ENCODE measurements around the gene CALML5. TPM values are rescaled to one million over a fixed set of nuclear protein-coding genes. Genes with fewer than 3 reads are reported as not detected.

CALML5 gene
- total RNA-seq, 1 experiment from 2014 or later: not detected

GRCh38 chr10:5500910-5501309 is 1.5 kb upstream of the CALML5 start:
- ATAC-seq (no peak), DNase-seq (ENCODE audit: low read depth, low spot score) (no peak)
- no peaks in the 10 kb centered on the region for H3K36me3 ChIP-seq (ENCODE audit: control insufficient read depth, insufficient read depth, low read length)
- no peak for TF ChIP-seq SIN3A (IDR thresholded peaks at IDR 0.05; ENCODE audit: borderline replicate concordance, insufficient read depth, low read depth, low read length)
- TF ChIP-seq TCF7L2 (IDR thresholded peaks at IDR 0.05; ENCODE audit: low read depth, low read length): no peak
- no peak for TF ChIP-seq POLR2AphosphoS5 (IDR thresholded peaks at IDR 0.05; ENCODE audit: low read depth, low read length)
- TF ChIP-seq REST (IDR thresholded peaks at IDR 0.05; ENCODE audit: insufficient read depth in 1 of 2, low read depth in 2 of 2, low read length in 1 of 2): no peak
- no peak for TF ChIP-seq CTCF (IDR thresholded peaks at IDR 0.05)
- POLR2A ChIA-PET: no interaction called here
- H3K9me3 ChIP-seq (ENCODE audit: control insufficient read depth, insufficient read depth, low read depth, low read length): no peaks in the 10 kb centered on the region
- intact Hi-C loops (cut with micrococcal nuclease; ENCODE audit: unreplicated experiment) (no loop called here), in situ Hi-C loops (cut with HindIII; ENCODE audit: low pct_unique_long_range_greater_than_20kb, low sequenced_read_pairs) (no loop called here)
- CTCF ChIA-PET: interaction anchor here (0.6 to 1.1 kb wide), 2 partner anchors 128 to 144 kb away, joined by 3 to 5 read pairs; no protein-coding TSS in a partner anchor
- no peaks in the 10 kb centered on the region for H3K4me1 ChIP-seq (ENCODE audit: control insufficient read depth, insufficient read depth, low read length)
- no peak overlapping the region for H3K4me3 ChIP-seq (ENCODE audit: low read depth in 2 of 2, low read length in 2 of 2)
- H3K27me3 ChIP-seq (ENCODE audit: control insufficient read depth, insufficient read depth, low read length): no peaks in the 10 kb centered on the region
- no peak overlapping the region for H3K27ac ChIP-seq (ENCODE audit: low read length)
- no TSS peak for BruUV-seq (replicated peaks)

- no peak for DNase-seq (ENCODE audit: low read depth, low spot score)
- intact Hi-C loops (cut with micrococcal nuclease; ENCODE audit: unreplicated experiment) (no loop called here), in situ Hi-C loops (cut with HindIII; ENCODE audit: low pct_unique_long_range_greater_than_20kb, low sequenced_read_pairs) (no loop called here)
These were observed 846 bp upstream of the CALML5 start for GRCh38 chr10:5500162-5500670.

More at GRCh38 chr10:5500162-5500670, 846 bp upstream of the CALML5 start:
- no peak for TF ChIP-seq SIN3A (IDR thresholded peaks at IDR 0.05; ENCODE audit: borderline replicate concordance, insufficient read depth, low read depth, low read length)
- no peak for TF ChIP-seq REST (IDR thresholded peaks at IDR 0.05; ENCODE audit: insufficient read depth in 1 of 2, low read depth in 2 of 2, low read length in 1 of 2)
- TF ChIP-seq CTCF (IDR thresholded peaks at IDR 0.05): no peak
- no peak for TF ChIP-seq POLR2AphosphoS5 (IDR thresholded peaks at IDR 0.05; ENCODE audit: low read depth, low read length)
- no peak for TF ChIP-seq TCF7L2 (IDR thresholded peaks at IDR 0.05; ENCODE audit: low read depth, low read length)
- Histone ChIP-seq H3K4me1 (ENCODE audit: control insufficient read depth, insufficient read depth, low read length) (no peaks in the 10 kb centered on the region), H3K4me3 (ENCODE audit: low read depth in 2 of 2, low read length in 2 of 2) (no peak overlapping the region), H3K36me3 (ENCODE audit: control insufficient read depth, insufficient read depth, low read length) (no peaks in the 10 kb centered on the region), H3K27me3 (ENCODE audit: control insufficient read depth, insufficient read depth, low read length) (no peaks in the 10 kb centered on the region), H3K27ac (ENCODE audit: low read length) (no peak overlapping the region), H3K9me3 (ENCODE audit: control insufficient read depth, insufficient read depth, low read depth, low read length) (no peaks in the 10 kb centered on the region)
- no TSS peak for BruUV-seq (replicated peaks)
- ChIA-PET POLR2A (no interaction called here), CTCF (interaction anchor here (1.1 kb wide), 1 partner anchor 128 kb away, joined by 3 read pairs; no protein-coding TSS in a partner anchor)
- no peak for ATAC-seq
